GM23338 (cell line): ENCODE results near the gene USH1G. TPM values are rescaled to one million over a fixed set of nuclear protein-coding genes. Genes with fewer than 3 reads are reported as not detected.

Experiments used
- ATAC-seq: fragments of 200-7000 bp; cut with Tn5 transposase; 3 replicates; pipeline ENCODE4 v1.9.1; 2020
- DNase-seq: peaks from one replicate; pipeline ENCODE4 v3.0.0-alpha.2; 2015; ENCODE audit warnings: low spot score
- H2AFZ ChIP-seq: fragments of 200-600 bp; sonication (generic); 2 replicates; pipeline ENCODE4 v1.8.0; 2016; ENCODE audit warnings: antibody characterized with exemption, mild to moderate bottlenecking, moderate library complexity
- H3F3A ChIP-seq: fragments of 200-600 bp; sonication (generic); replicated peaks from 2 replicates; pipeline ENCODE4 v1.8.0; 2017; ENCODE audit warnings: antibody characterized with exemption, mixed run types, low read depth
- H3K27ac ChIP-seq: fragments of 200-600 bp; sonication (generic); 2 replicates; pipeline ENCODE4 v1.6.1; 2016; ENCODE audit warnings: low read depth
- H3K27me3 ChIP-seq: fragments of 200-600 bp; sonication (generic); 2 replicates; pipeline ENCODE4 v1.8.0; 2016; ENCODE audit warnings: mild to moderate bottlenecking, mixed run types, moderate library complexity; ENCODE audit not compliant: insufficient read depth
- H3K36me3 ChIP-seq: fragments of 200-600 bp; sonication (generic); 2 replicates; pipeline ENCODE4 v1.8.0; 2016; ENCODE audit warnings: mild to moderate bottlenecking; ENCODE audit not compliant: insufficient read depth
- H3K4me1 ChIP-seq: fragments of 200-600 bp; sonication (generic); 2 replicates; pipeline ENCODE4 v1.8.0; 2016; ENCODE audit warnings: mild to moderate bottlenecking, moderate library complexity; ENCODE audit not compliant: insufficient read depth
- H3K4me2 ChIP-seq: fragments of 200-600 bp; sonication (generic); 2 replicates; pipeline ENCODE4 v1.7.1; 2017; ENCODE audit warnings: mixed run types
- H3K4me3 ChIP-seq: fragments of 200-600 bp; sonication (generic); 2 replicates; pipeline ENCODE4 v1.6.1; 2016; ENCODE audit warnings: mixed run types
- H3K79me2 ChIP-seq: fragments of 200-600 bp; sonication (generic); replicated peaks from 2 replicates; pipeline ENCODE4 v1.8.0; 2017; ENCODE audit warnings: mild to moderate bottlenecking; ENCODE audit not compliant: insufficient read depth
- H3K9me2 ChIP-seq: fragments of 200-600 bp; sonication (generic); 2 replicates; pipeline ENCODE4 v1.8.0; 2017; ENCODE audit not compliant: insufficient read depth
- H4K20me1 ChIP-seq: fragments of 200-600 bp; sonication (generic); replicated peaks from 2 replicates; pipeline ENCODE4 v1.8.0; 2017; ENCODE audit warnings: mild to moderate bottlenecking; ENCODE audit not compliant: insufficient read depth
- H3K27ac Mint-ChIP-seq: 2 replicates; pipeline ENCODE4 v1.8.0; 2020; ENCODE audit warnings: inconsistent platforms, mild to moderate bottlenecking, moderate library complexity, mixed read lengths
- H3K27me3 Mint-ChIP-seq: 3 replicates; pipeline ENCODE4 v1.8.0; 2022; ENCODE audit warnings: low read depth, mild to moderate bottlenecking, moderate library complexity, mixed read lengths, inconsistent platforms; ENCODE audit not compliant: insufficient read depth, poor library complexity
- H3K36me3 Mint-ChIP-seq: 3 replicates; pipeline ENCODE4 v1.8.0; 2021; ENCODE audit warnings: low read depth, mild to moderate bottlenecking, inconsistent platforms, moderate library complexity, mixed read lengths
- H3K4me1 Mint-ChIP-seq: 3 replicates; pipeline ENCODE4 v1.8.0; 2020; ENCODE audit warnings: mild to moderate bottlenecking, inconsistent platforms, mixed read lengths
- H3K4me3 Mint-ChIP-seq: 3 replicates; pipeline ENCODE4 v1.8.0; 2021; ENCODE audit warnings: moderate library complexity, mild to moderate bottlenecking, inconsistent platforms, mixed read lengths
- H3K9me3 Mint-ChIP-seq: 3 replicates; pipeline ENCODE4 v1.8.0; 2020; ENCODE audit warnings: moderate library complexity, mild to moderate bottlenecking, inconsistent platforms, mixed read lengths
- CTCF ChIP-seq, 2 experiments: fragments of 200-600 bp in 1 of 2; sonication (generic) in 1 of 2; conservative IDR thresholded peaks; 2 replicates each; pipeline versions ENCODE4 v1.5.1 to v1.6.1; 2016 to 2017; ENCODE audit warnings: antibody characterized with exemption in 2 of 2, low read depth in 2 of 2, mild to moderate bottlenecking in 2 of 2, moderate library complexity in 1 of 2
- ETS1 ChIP-seq: IDR thresholded peaks from 2 replicates; pipeline ENCODE4 v1.6.1; 2016; ENCODE audit warnings: antibody characterized with exemption
- EZH2 ChIP-seq: fragments of 200-600 bp; sonication (generic); IDR thresholded peaks from one replicate; pipeline ENCODE4 v1.8.0; 2017; ENCODE audit warnings: antibody characterized with exemption, mild to moderate bottlenecking, low read depth; ENCODE audit not compliant: unreplicated experiment
- EZH2phosphoT487 ChIP-seq: fragments of 200-600 bp; sonication (generic); IDR thresholded peaks from one replicate; pipeline ENCODE4 v1.8.1; 2018; ENCODE audit warnings: antibody characterized with exemption; ENCODE audit not compliant: unreplicated experiment
- JUNB ChIP-seq: IDR thresholded peaks from one replicate; pipeline ENCODE4 v1.6.1; 2016; ENCODE audit warnings: antibody characterized with exemption; ENCODE audit not compliant: unreplicated experiment
- NANOG ChIP-seq: IDR thresholded peaks from 2 replicates; pipeline ENCODE4 v1.6.1; 2016; ENCODE audit warnings: antibody characterized with exemption, borderline replicate concordance
- REST ChIP-seq: IDR thresholded peaks from one replicate; pipeline ENCODE4 v1.6.1; 2018; ENCODE audit warnings: antibody characterized with exemption; ENCODE audit not compliant: unreplicated experiment
- STAT1 ChIP-seq: IDR thresholded peaks from one replicate; pipeline ENCODE4 v1.6.1; 2016; ENCODE audit warnings: antibody characterized with exemption; ENCODE audit not compliant: unreplicated experiment
- ZNF114 ChIP-seq: fragments of 250-450 bp; sonication (Bioruptor Pico); IDR thresholded peaks from 2 replicates; pipeline ENCODE4 v1.5.0; 2020; ENCODE audit warnings: mild to moderate bottlenecking, moderate library complexity
- polyA plus RNA-seq: library from polyadenylated mRNA; unstranded; fragments of >200 nt; fragmentation: Nextera tagmentation; extraction: Ambion mirVana; gene quantifications from 2 replicates; pipeline ENCODE4 v1.2.1, GENCODE V29; 2016
- total RNA-seq: library from RNA; depleted of rRNA; stranded (reverse); fragments of >200 nt; shearing (Covaris generic); gene quantifications from 2 replicates; pipeline ENCODE4 v1.2.3, GENCODE V29; 2014

Gene USH1G
- total and polyA plus RNA-seq, 2 experiments from 2014 or later = 0.34 to 1.7 TPM

- Mint-ChIP-seq H3K36me3 (no peaks in the 10 kb centered on the region), H3K4me3 (no peak overlapping the region), H3K4me1 (peaks cover 4% of the 10 kb centered on the region; the same call in 1 of the 3 replicates), H3K27me3 (peaks cover 14% of the 10 kb centered on the region), H3K27ac (no peak overlapping the region), H3K9me3 (no peaks in the 10 kb centered on the region)
- no peaks in the 10 kb centered on the region for H3K9me2 ChIP-seq
- H2AFZ ChIP-seq = no peak overlapping the region
- ATAC-seq = no peak
- DNase-seq = no peak
- H3K4me2 ChIP-seq = no peak overlapping the region
- no peaks in the 10 kb centered on the region; the same call in 1 of the 2 replicates for H3K4me1 ChIP-seq
- no peak overlapping the region for H3K4me3 ChIP-seq
- no peak overlapping the region for H3K27ac ChIP-seq
- no peaks in the 10 kb centered on the region for H3K36me3 ChIP-seq
- no peaks in the 10 kb centered on the region for H3K79me2 ChIP-seq
- no peaks in the 10 kb centered on the region for H3F3A ChIP-seq
- TF ChIP-seq ZNF114 (no peak), STAT1 (no peak)
- no peaks in the 10 kb centered on the region for H4K20me1 ChIP-seq
- H3K27me3 ChIP-seq = peaks cover 22% of the 10 kb centered on the region
These were observed 22.8 kb downstream of the USH1G start for GRCh38 chr17:74900208-74900607.

- peaks cover 40% of the 10 kb centered on the region for H3K27me3 ChIP-seq
These were observed 24.6 kb downstream of the USH1G start for GRCh38 chr17:74898376-74898946.

GRCh38 chr17:74893936-74894671 is 29.0 kb downstream of the USH1G start:
- ATAC-seq (no peak), DNase-seq (no peak)
- Histone ChIP-seq H3K4me3 (peak overlapping the region; percentile 76), H3K4me2 (peak overlapping the region; percentile 92), H3K36me3 (no peaks in the 10 kb centered on the region), H3K27me3 (peaks cover 65% of the 10 kb centered on the region), H3K79me2 (no peaks in the 10 kb centered on the region), H3K9me2 (no peaks in the 10 kb centered on the region), H4K20me1 (no peaks in the 10 kb centered on the region), H3K4me1 (0 out of 2 replicates have a peak, but pooled peaks cover 3% of the 10 kb centered on the region), H3K27ac (no peak overlapping the region), H2AFZ (peak overlapping the region; percentile 94; the same call in 1 of the 2 replicates), H3F3A (no peaks in the 10 kb centered on the region)
- Mint-ChIP-seq H3K36me3 (no peaks in the 10 kb centered on the region), H3K27me3 (peaks cover 46% of the 10 kb centered on the region), H3K4me1 (peaks cover 6% of the 10 kb centered on the region; the same call in 2 of the 3 replicates), H3K9me3 (no peaks in the 10 kb centered on the region), H3K4me3 (peak overlapping the region; percentile 72), H3K27ac (no peak overlapping the region)
- no peak for TF ChIP-seq NANOG
- TF ChIP-seq ETS1 = no peak
- no peak for TF ChIP-seq ZNF114
- TF ChIP-seq REST = no peak
- no peak for TF ChIP-seq EZH2
- TF ChIP-seq CTCF (conservative IDR thresholded peaks at IDR 0.05; ENCODE audit: low read depth in 2 of 2) = no peak

More at GRCh38 chr17:74898376-74898946, 24.6 kb downstream of the USH1G start:
- H2AFZ ChIP-seq = no peak overlapping the region
- H3K9me2 ChIP-seq = no peaks in the 10 kb centered on the region
- no peaks in the 10 kb centered on the region for H3K9me3 Mint-ChIP-seq
- no peak overlapping the region for H3K4me3 ChIP-seq
- H3K27ac Mint-ChIP-seq = no peak overlapping the region
- no peaks in the 10 kb centered on the region for H4K20me1 ChIP-seq
- peaks cover 29% of the 10 kb centered on the region for H3K27me3 Mint-ChIP-seq
- no peak for DNase-seq
- H3K79me2 ChIP-seq = no peaks in the 10 kb centered on the region
- no peak overlapping the region for H3K4me3 Mint-ChIP-seq
- H3K4me1 ChIP-seq = no peaks in the 10 kb centered on the region
- H3K4me1 Mint-ChIP-seq = peaks cover 7% of the 10 kb centered on the region; the same call in 2 of the 3 replicates
- H3K27ac ChIP-seq = no peak overlapping the region
- ATAC-seq = no peak
- TF ChIP-seq ETS1 (no peak), JUNB (no peak), EZH2phosphoT487 (no peak)
- no peaks in the 10 kb centered on the region for H3K36me3 ChIP-seq
- H3F3A ChIP-seq = no peaks in the 10 kb centered on the region
- H3K36me3 Mint-ChIP-seq = no peaks in the 10 kb centered on the region
- H3K4me2 ChIP-seq = no peak overlapping the region
